ENCODE measurements around the gene TCF12.

TCF12 gene

GRCh38 chr15:57253082-57253481 is 334.6 kb downstream of the TCF12 start:
- Histone ChIP-seq H3K36me3 (replicated peaks in 1 of 2; ENCODE audit: control insufficient read depth in 2 of 2, insufficient read depth in 2 of 2, low read length in 2 of 2) (peaks cover under 1 to 98% of the 10 kb centered on the region in 2 donors), H3K79me1 (ENCODE audit: low read depth, low read length) (no peaks in the 10 kb centered on the region), H3K14ac (ENCODE audit: low read length) (no peak overlapping the region), H4K8ac (ENCODE audit: low read depth, low read length) (no peak overlapping the region), H2BK12ac (ENCODE audit: low read length) (no peak overlapping the region), H3K27me3 (ENCODE audit: control insufficient read depth in 3 of 3, insufficient read depth in 3 of 3, low read depth in 1 of 3, low read length in 3 of 3) (no peaks in the 10 kb centered on the region), H3K4ac (ENCODE audit: low read length) (no peak overlapping the region), H3K4me2 (ENCODE audit: insufficient read depth, low read length, poor library complexity, severe bottlenecking) (no peak overlapping the region), H3K4me1 (ENCODE audit: control insufficient read depth in 2 of 2, insufficient read depth in 1 of 2, low read depth in 1 of 2, low read length in 2 of 2) (peaks cover 0 to 4% of the 10 kb centered on the region in 2 donors), H3K9me3 (replicated peaks in 1 of 2; ENCODE audit: control insufficient read depth in 2 of 2, insufficient read depth in 1 of 2, low read depth in 1 of 2, low read length in 2 of 2) (peaks cover 0 to 4% of the 10 kb centered on the region in 2 donors), H3K18ac (ENCODE audit: low read length) (no peak overlapping the region), H2AK5ac (ENCODE audit: low read depth, low read length) (no peak overlapping the region), H2BK15ac (ENCODE audit: low read length) (no peak overlapping the region), H3K27ac (replicated peaks; ENCODE audit: low read length) (no peak overlapping the region), H3K4me3 (ENCODE audit: low read length in 2 of 2) (no peak overlapping the region), H4K91ac (ENCODE audit: low read depth, low read length, poor library complexity) (no peak overlapping the region), H3K9ac (ENCODE audit: low read depth, low read length, poor library complexity) (no peak overlapping the region), H2AFZ (ENCODE audit: low read length) (no peak overlapping the region), H3K23ac (ENCODE audit: low read depth, low read length, poor library complexity) (no peak overlapping the region), H2BK5ac (ENCODE audit: low read length) (no peak overlapping the region), H2BK120ac (ENCODE audit: low read depth, low read length) (no peak overlapping the region)
- DNase-seq (ENCODE audit: low spot score) = no peak
- no CpG with 5 or more reads among the region's 5 CpGs for WGBS, 2 donors (ENCODE audit: extremely low coverage in 2 of 2, insufficient read length in 2 of 2, insufficient replicate concordance in 1 of 2)

DNA sequence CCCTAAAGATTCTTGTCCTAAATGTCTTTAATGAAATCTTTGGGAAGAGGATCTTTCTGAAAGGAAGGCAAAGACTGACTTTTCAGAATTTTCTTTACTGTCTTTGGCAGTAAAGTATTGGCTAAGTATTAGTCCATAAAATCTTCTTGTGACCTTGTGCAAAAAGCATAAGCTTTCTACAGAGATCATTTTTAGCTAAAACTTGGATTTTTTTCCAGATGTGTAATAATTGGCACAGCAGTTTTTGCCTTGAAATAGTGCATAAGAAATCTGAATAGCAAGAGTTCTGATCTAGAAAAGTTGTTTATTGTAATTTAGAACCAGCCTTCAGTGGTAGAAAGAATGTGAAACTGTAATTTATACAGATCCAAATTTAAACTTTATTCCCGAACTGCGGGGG is 335.1 kb downstream of the TCF12 start:
- Histone ChIP-seq H2AFZ (ENCODE audit: low read length) (no peak overlapping the region), H3K18ac (ENCODE audit: low read length) (no peak overlapping the region), H3K79me1 (ENCODE audit: low read depth, low read length) (no peaks in the 10 kb centered on the region), H2BK5ac (ENCODE audit: low read length) (no peak overlapping the region), H3K23ac (ENCODE audit: low read depth, low read length, poor library complexity) (no peak overlapping the region), H2BK120ac (ENCODE audit: low read depth, low read length) (no peak overlapping the region), H3K9ac (ENCODE audit: low read depth, low read length, poor library complexity) (no peak overlapping the region), H4K91ac (ENCODE audit: low read depth, low read length, poor library complexity) (no peak overlapping the region), H3K36me3 (replicated peaks in 1 of 2; ENCODE audit: control insufficient read depth in 2 of 2, insufficient read depth in 2 of 2, low read length in 2 of 2) (peaks cover 0 to 98% of the 10 kb centered on the region in 2 donors), H3K4ac (ENCODE audit: low read length) (no peak overlapping the region), H2BK12ac (ENCODE audit: low read length) (no peak overlapping the region), H3K27ac (replicated peaks; ENCODE audit: low read length) (no peak overlapping the region), H2BK15ac (ENCODE audit: low read length) (no peak overlapping the region), H3K4me3 (ENCODE audit: low read length in 2 of 2) (no peak overlapping the region), H2AK5ac (ENCODE audit: low read depth, low read length) (no peak overlapping the region), H3K9me3 (replicated peaks in 1 of 2; ENCODE audit: control insufficient read depth in 2 of 2, insufficient read depth in 1 of 2, low read depth in 1 of 2, low read length in 2 of 2) (peaks cover 0 to 4% of the 10 kb centered on the region in 2 donors), H3K4me1 (ENCODE audit: control insufficient read depth in 2 of 2, insufficient read depth in 1 of 2, low read depth in 1 of 2, low read length in 2 of 2) (peaks cover 0 to 4% of the 10 kb centered on the region in 2 donors), H3K27me3 (ENCODE audit: control insufficient read depth in 3 of 3, insufficient read depth in 3 of 3, low read depth in 1 of 3, low read length in 3 of 3) (no peaks in the 10 kb centered on the region), H3K14ac (ENCODE audit: low read length) (no peak overlapping the region), H4K8ac (ENCODE audit: low read depth, low read length) (no peak overlapping the region), H3K4me2 (ENCODE audit: insufficient read depth, low read length, poor library complexity, severe bottlenecking) (no peak overlapping the region)
- no peak for DNase-seq (ENCODE audit: low spot score)
- WGBS, 2 donors (ENCODE audit: extremely low coverage in 2 of 2, insufficient read length in 2 of 2, insufficient replicate concordance in 1 of 2) = no CpG with 5 or more reads among the region's 2 CpGs

DNA sequence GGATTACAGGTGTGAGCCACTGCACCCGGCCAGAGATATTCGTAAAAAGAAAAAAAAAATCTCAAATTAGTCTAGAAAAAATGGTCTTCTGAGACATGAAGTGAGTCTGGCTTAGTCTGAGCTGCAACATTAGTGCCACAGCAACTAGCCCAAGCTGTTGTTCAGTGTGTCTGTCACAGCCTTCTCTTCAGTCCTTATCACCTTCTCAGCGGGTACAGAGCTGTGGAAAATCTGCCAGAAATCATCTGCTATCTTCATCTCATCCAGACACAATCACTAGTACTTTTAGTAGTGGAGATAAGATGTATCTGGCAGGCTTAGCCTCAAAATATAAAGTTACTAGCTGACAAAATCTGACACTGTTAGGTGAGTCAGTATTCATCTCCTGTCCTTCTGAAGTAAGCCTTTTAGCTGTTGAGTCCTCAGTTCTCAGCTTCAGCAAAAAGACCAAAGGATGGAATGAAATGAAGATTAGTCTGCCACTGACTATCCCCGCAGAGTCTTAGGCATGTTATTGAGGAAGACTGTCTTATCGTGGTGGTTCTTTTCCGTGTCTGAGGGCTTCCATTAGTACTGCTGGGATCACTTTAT is 337.4 kb downstream of the TCF12 start:
- DNase-seq (ENCODE audit: low spot score) = no peak
- H3K36me3 ChIP-seq (replicated peaks in 1 of 2; ENCODE audit: control insufficient read depth in 2 of 2, insufficient read depth in 2 of 2, low read length in 2 of 2) = peaks cover 0 to 84% of the 10 kb centered on the region in 2 donors
- H3K27me3 ChIP-seq (ENCODE audit: control insufficient read depth in 3 of 3, insufficient read depth in 3 of 3, low read depth in 1 of 3, low read length in 3 of 3) = no peaks in the 10 kb centered on the region
- H3K9ac ChIP-seq (ENCODE audit: low read depth, low read length, poor library complexity) = no peak overlapping the region
- H3K4me2 ChIP-seq (ENCODE audit: insufficient read depth, low read length, poor library complexity, severe bottlenecking) = no peak overlapping the region
- no peak overlapping the region for H3K27ac ChIP-seq (replicated peaks; ENCODE audit: low read length)
- H3K23ac ChIP-seq (ENCODE audit: low read depth, low read length, poor library complexity) = no peak overlapping the region
- no peak overlapping the region for H3K4ac ChIP-seq (ENCODE audit: low read length)
- H3K9me3 ChIP-seq (replicated peaks in 1 of 2; ENCODE audit: control insufficient read depth in 2 of 2, insufficient read depth in 1 of 2, low read depth in 1 of 2, low read length in 2 of 2) = peaks cover 0 to 4% of the 10 kb centered on the region in 2 donors
- no peaks in the 10 kb centered on the region for H3K79me1 ChIP-seq (ENCODE audit: low read depth, low read length)
- H4K8ac ChIP-seq (ENCODE audit: low read depth, low read length) = no peak overlapping the region
- H2BK120ac ChIP-seq (ENCODE audit: low read depth, low read length) = no peak overlapping the region
- peaks cover 5 to 12% of the 10 kb centered on the region in 2 donors for H3K4me1 ChIP-seq (ENCODE audit: control insufficient read depth in 2 of 2, insufficient read depth in 1 of 2, low read depth in 1 of 2, low read length in 2 of 2)
- no peak overlapping the region for H3K14ac ChIP-seq (ENCODE audit: low read length)
- H3K4me3 ChIP-seq (ENCODE audit: low read length in 2 of 2) = no peak overlapping the region
- no peak overlapping the region for H2BK5ac ChIP-seq (ENCODE audit: low read length)
- no peak overlapping the region for H2BK15ac ChIP-seq (ENCODE audit: low read length)
- no peak overlapping the region for H2BK12ac ChIP-seq (ENCODE audit: low read length)
- WGBS, 2 donors (ENCODE audit: extremely low coverage in 2 of 2, insufficient read length in 2 of 2, insufficient replicate concordance in 1 of 2) = no CpG with 5 or more reads among the region's 6 CpGs
- H2AK5ac ChIP-seq (ENCODE audit: low read depth, low read length) = no peak overlapping the region
- no peak overlapping the region for H2AFZ ChIP-seq (ENCODE audit: low read length)
- H3K18ac ChIP-seq (ENCODE audit: low read length) = no peak overlapping the region
- H4K91ac ChIP-seq (ENCODE audit: low read depth, low read length, poor library complexity) = no peak overlapping the region

- H3K4me1 ChIP-seq (ENCODE audit: control insufficient read depth in 2 of 2, insufficient read depth in 1 of 2, low read depth in 1 of 2, low read length in 2 of 2) = peaks cover 5 to 12% of the 10 kb centered on the region in 2 donors
- H4K91ac ChIP-seq (ENCODE audit: low read depth, low read length, poor library complexity) = no peak overlapping the region
- no peak overlapping the region for H2AFZ ChIP-seq (ENCODE audit: low read length)
- no peak for DNase-seq (ENCODE audit: low spot score)
- H3K14ac ChIP-seq (ENCODE audit: low read length) = no peak overlapping the region
- no peaks in the 10 kb centered on the region for H3K27me3 ChIP-seq (ENCODE audit: control insufficient read depth in 3 of 3, insufficient read depth in 3 of 3, low read depth in 1 of 3, low read length in 3 of 3)
- no peak overlapping the region for H2AK5ac ChIP-seq (ENCODE audit: low read depth, low read length)
- H2BK12ac ChIP-seq (ENCODE audit: low read length) = no peak overlapping the region
- peaks cover 0 to 84% of the 10 kb centered on the region in 2 donors for H3K36me3 ChIP-seq (replicated peaks in 1 of 2; ENCODE audit: control insufficient read depth in 2 of 2, insufficient read depth in 2 of 2, low read length in 2 of 2)
- H2BK15ac ChIP-seq (ENCODE audit: low read length) = no peak overlapping the region
- no CpG with 5 or more reads among the region's 2 CpGs for WGBS, 2 donors (ENCODE audit: extremely low coverage in 2 of 2, insufficient read length in 2 of 2, insufficient replicate concordance in 1 of 2)
- no peak overlapping the region for H2BK120ac ChIP-seq (ENCODE audit: low read depth, low read length)
- no peak overlapping the region for H3K9ac ChIP-seq (ENCODE audit: low read depth, low read length, poor library complexity)
- no peaks in the 10 kb centered on the region for H3K79me1 ChIP-seq (ENCODE audit: low read depth, low read length)
- no peak overlapping the region for H4K8ac ChIP-seq (ENCODE audit: low read depth, low read length)
- H3K4ac ChIP-seq (ENCODE audit: low read length) = no peak overlapping the region
- H3K9me3 ChIP-seq (replicated peaks in 1 of 2; ENCODE audit: control insufficient read depth in 2 of 2, insufficient read depth in 1 of 2, low read depth in 1 of 2, low read length in 2 of 2) = no peaks in the 10 kb centered on the region
- no peak overlapping the region for H3K27ac ChIP-seq (replicated peaks; ENCODE audit: low read length)
- no peak overlapping the region for H3K23ac ChIP-seq (ENCODE audit: low read depth, low read length, poor library complexity)
- no peak overlapping the region for H2BK5ac ChIP-seq (ENCODE audit: low read length)
- H3K18ac ChIP-seq (ENCODE audit: low read length) = no peak overlapping the region
- no peak overlapping the region for H3K4me2 ChIP-seq (ENCODE audit: insufficient read depth, low read length, poor library complexity, severe bottlenecking)
- H3K4me3 ChIP-seq (ENCODE audit: low read length in 2 of 2) = no peak overlapping the region
Measured at GRCh38 chr15:57256939-57257338, 338.5 kb downstream of the TCF12 start.

Data from neuronal stem cell (in vitro differentiated cells).